Measurements from ENCODE around the gene C19orf81. TPM values are rescaled to one million over a fixed set of nuclear protein-coding genes. Genes with fewer than 3 reads are reported as not detected.

C19orf81 gene
- total and polyA plus RNA-seq, 2 of the 13 experiments (the other 11 are each of a cell fraction or from before 2014, with no cell fraction given) = not detected

- H3K4me2 ChIP-seq (ENCODE audit: low read depth, low read length) = no peak overlapping the region
- intact Hi-C loops (cut with micrococcal nuclease; ENCODE audit: unreplicated experiment) (no loop called here), in situ Hi-C loops (cut with HindIII; ENCODE audit: extremely low pct_ligation_motif_present, low pct_unique_long_range_greater_than_20kb) (no loop called here)
- no peaks in the 10 kb centered on the region for H3K9me3 ChIP-seq (ENCODE audit: low read length)
- no peak overlapping the region for H3K4me3 ChIP-seq (replicated peaks in 1 of 3; ENCODE audit: insufficient read depth in 1 of 3, low read depth in 2 of 3, low read length in 3 of 3)
- ChIA-PET CTCF (ENCODE audit: low intra/inter-chr PET ratio, low total read pairs) (no interaction called here), POLR2A (no interaction called here)
- ATAC-seq = no peak
- H3K27me3 ChIP-seq (ENCODE audit: control insufficient read depth in 1 of 2, insufficient read depth in 2 of 2, low read length in 2 of 2) = peaks cover 3 to 24% of the 10 kb centered on the region in 2 experiments; a peak in 3 of 5 replicates
- no peaks in the 10 kb centered on the region for H3K79me2 ChIP-seq (ENCODE audit: insufficient read depth, low read length)
- H3K27ac ChIP-seq (ENCODE audit: extremely low read length, insufficient read depth, low read length) = no peak overlapping the region
- H3K36me3 ChIP-seq (replicated peaks in 1 of 2; ENCODE audit: control insufficient read depth in 1 of 2, insufficient read depth in 2 of 2, low read length in 2 of 2) = no peaks in the 10 kb centered on the region
- H3K4me1 ChIP-seq (ENCODE audit: insufficient read depth, low read length) = no peaks in the 10 kb centered on the region
- BruUV-seq (replicated peaks) = no TSS peak
- DNase-seq (ENCODE audit: low spot score) = no peak
- H3K9ac ChIP-seq (ENCODE audit: insufficient read depth, low read depth, low read length) = no peak overlapping the region
- H2AFZ ChIP-seq (ENCODE audit: low read length) = no peak overlapping the region
- no peak for FAIRE-seq
- 14% methylated on average over 9 of the region's 19 CpGs for WGBS (ENCODE audit: low lambda C conversion rate)
- TF ChIP-seq, protein P1, sequence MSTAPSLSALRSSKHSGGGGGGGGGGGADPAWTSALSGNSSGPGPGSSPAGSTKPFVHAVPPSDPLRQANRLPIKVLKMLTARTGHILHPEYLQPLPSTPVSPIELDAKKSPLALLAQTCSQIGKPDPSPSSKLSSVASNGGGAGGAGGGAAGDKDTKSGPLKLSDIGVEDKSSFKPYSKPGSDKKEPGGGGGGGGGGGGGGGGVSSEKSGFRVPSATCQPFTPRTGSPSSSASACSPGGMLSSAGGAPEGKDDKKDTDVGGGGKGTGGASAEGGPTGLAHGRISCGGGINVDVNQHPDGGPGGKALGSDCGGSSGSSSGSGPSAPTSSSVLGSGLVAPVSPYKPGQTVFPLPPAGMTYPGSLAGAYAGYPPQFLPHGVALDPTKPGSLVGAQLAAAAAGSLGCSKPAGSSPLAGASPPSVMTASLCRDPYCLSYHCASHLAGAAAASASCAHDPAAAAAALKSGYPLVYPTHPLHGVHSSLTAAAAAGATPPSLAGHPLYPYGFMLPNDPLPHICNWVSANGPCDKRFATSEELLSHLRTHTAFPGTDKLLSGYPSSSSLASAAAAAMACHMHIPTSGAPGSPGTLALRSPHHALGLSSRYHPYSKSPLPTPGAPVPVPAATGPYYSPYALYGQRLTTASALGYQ (CRISPR knock-in tag; IDR thresholded peaks at IDR 0.05) = no peak
- TF ChIP-seq ZNF788 (CRISPR knock-in tag; IDR thresholded peaks at IDR 0.05; ENCODE audit: borderline replicate concordance) (no peak), ZBTB3 (CRISPR knock-in tag; IDR thresholded peaks at IDR 0.05; ENCODE audit: borderline replicate concordance, low read depth) (no peak), ZEB1 (IDR thresholded peaks at IDR 0.05; ENCODE audit: insufficient replicate concordance, low read depth) (no peak), ZNF441 (CRISPR knock-in tag; IDR thresholded peaks at IDR 0.05; ENCODE audit: borderline replicate concordance) (no peak)
- H4K20me1 ChIP-seq (ENCODE audit: insufficient read depth, low read length) = no peaks in the 10 kb centered on the region
Observed at GRCh38 chr19:50688766-50689165, 39.5 kb downstream of the C19orf81 start.

- Histone ChIP-seq H3K36me3 (replicated peaks in 1 of 2; ENCODE audit: control insufficient read depth in 1 of 2, insufficient read depth in 2 of 2, low read length in 2 of 2) (no peaks in the 10 kb centered on the region), H3K4me2 (ENCODE audit: low read depth, low read length) (no peak overlapping the region), H3K9ac (ENCODE audit: insufficient read depth, low read depth, low read length) (no peak overlapping the region), H3K9me3 (ENCODE audit: low read length) (no peaks in the 10 kb centered on the region), H4K20me1 (ENCODE audit: insufficient read depth, low read length) (no peaks in the 10 kb centered on the region), H3K27ac (ENCODE audit: extremely low read length, insufficient read depth, low read length) (no peak overlapping the region), H3K79me2 (ENCODE audit: insufficient read depth, low read length) (no peaks in the 10 kb centered on the region), H2AFZ (ENCODE audit: low read length) (no peak overlapping the region), H3K4me1 (ENCODE audit: insufficient read depth, low read length) (no peaks in the 10 kb centered on the region), H3K4me3 (replicated peaks in 1 of 3; ENCODE audit: insufficient read depth in 1 of 3, low read depth in 2 of 3, low read length in 3 of 3) (no peak overlapping the region), H3K27me3 (ENCODE audit: control insufficient read depth in 1 of 2, insufficient read depth in 2 of 2, low read length in 2 of 2) (peaks cover 3 to 17% of the 10 kb centered on the region in 2 experiments; a peak in 3 of 5 replicates)
- no peak for FAIRE-seq
- intact Hi-C loops (cut with micrococcal nuclease; ENCODE audit: unreplicated experiment) (no loop called here), in situ Hi-C loops (cut with HindIII; ENCODE audit: extremely low pct_ligation_motif_present, low pct_unique_long_range_greater_than_20kb) (no loop called here)
- WGBS (ENCODE audit: low lambda C conversion rate) = 25% methylated on average over 7 of the region's 7 CpGs
- ChIA-PET CTCF (ENCODE audit: low intra/inter-chr PET ratio, low total read pairs) (no interaction called here), POLR2A (no interaction called here)
- no TSS peak for BruUV-seq (replicated peaks)
- DNase-seq (ENCODE audit: low spot score) = no peak
- no peak for ATAC-seq
- TF ChIP-seq, protein P2, sequence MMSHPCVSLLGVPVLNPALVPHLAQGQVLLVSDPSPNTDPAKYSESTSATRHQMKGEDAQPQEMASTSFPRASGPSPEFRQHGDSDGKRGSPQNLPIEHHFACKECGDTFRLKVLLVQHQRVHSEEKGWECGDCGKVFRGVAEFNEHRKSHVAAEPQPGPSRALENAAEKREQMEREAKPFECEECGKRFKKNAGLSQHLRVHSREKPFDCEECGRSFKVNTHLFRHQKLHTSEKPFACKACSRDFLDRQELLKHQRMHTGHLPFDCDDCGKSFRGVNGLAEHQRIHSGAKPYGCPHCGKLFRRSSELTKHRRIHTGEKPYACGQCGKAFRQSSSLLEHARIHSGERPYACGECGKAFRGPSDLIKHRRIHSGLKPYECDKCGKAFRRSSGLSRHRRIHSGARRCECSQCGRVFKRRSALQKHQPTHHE (CRISPR knock-in tag; IDR thresholded peaks at IDR 0.05; ENCODE audit: borderline replicate concordance) = no peak
- TF ChIP-seq, protein P3, sequence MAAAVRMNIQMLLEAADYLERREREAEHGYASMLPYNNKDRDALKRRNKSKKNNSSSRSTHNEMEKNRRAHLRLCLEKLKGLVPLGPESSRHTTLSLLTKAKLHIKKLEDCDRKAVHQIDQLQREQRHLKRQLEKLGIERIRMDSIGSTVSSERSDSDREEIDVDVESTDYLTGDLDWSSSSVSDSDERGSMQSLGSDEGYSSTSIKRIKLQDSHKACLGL (CRISPR knock-in tag; IDR thresholded peaks at IDR 0.05) = no peak
- TF ChIP-seq PRMT3 (CRISPR knock-in tag; IDR thresholded peaks at IDR 0.05; ENCODE audit: borderline replicate concordance, low read depth) (no peak), ZBTB8A (CRISPR knock-in tag; IDR thresholded peaks at IDR 0.05; ENCODE audit: borderline replicate concordance, low read depth) (no peak), CSRNP2 (CRISPR knock-in tag; conservative IDR thresholded peaks at IDR 0.05; ENCODE audit: low read depth) (no peak), PAWR (CRISPR knock-in tag; IDR thresholded peaks at IDR 0.05; ENCODE audit: borderline replicate concordance) (no peak), ZNF589 (CRISPR knock-in tag; conservative IDR thresholded peaks at IDR 0.05) (no peak), ATM (IDR thresholded peaks at IDR 0.05; ENCODE audit: borderline replicate concordance) (no peak)
Observed at GRCh38 chr19:50690439-50690838, 41.2 kb downstream of the C19orf81 start.

Data from HepG2 (cell line).